NCI-H187 (cell line): ENCODE measurements around the gene ERF.

Source experiments
- DNase-seq, 2 experiments: peaks; one replicate each; lab custom pipeline; 2025; lab: John Stamatoyannopoulos, UW

Gene ERF

GRCh38 chr19:42254089-42254849, 659 bp downstream of the ERF start:
- no peak for DNase-seq

- DNase-seq = no peak
Observed at GRCh38 chr19:42253245-42254088, 1.5 kb downstream of the ERF start.

GRCh38 chr19:42252365-42253244, 2.3 kb downstream of the ERF start:
- DNase-seq = no peak

- no peak for DNase-seq
Observed at GRCh38 chr19:42251572-42252358, 3.2 kb downstream of the ERF start.

GRCh38 chr19:42250666-42251531, 4.0 kb downstream of the ERF start:
- no peak for DNase-seq

GRCh38 chr19:42250183-42250665, 4.7 kb downstream of the ERF start:
- DNase-seq = no peak

GRCh38 chr19:42249769-42250168, 5.2 kb downstream of the ERF start:
- DNase-seq = no peak

- DNase-seq = no peak
Observed at GRCh38 chr19:42249149-42249750, 5.7 kb downstream of the ERF start.

- DNase-seq = no peak
Observed at GRCh38 chr19:42248270-42249148, 6.4 kb downstream of the ERF start.

- DNase-seq = no peak
Observed at GRCh38 chr19:42247640-42248199, 7.2 kb downstream of the ERF start.

GRCh38 chr19:42246922-42247639, 7.8 kb downstream of the ERF start:
- DNase-seq = no peak

GRCh38 chr19:42246143-42246921, 8.6 kb downstream of the ERF start:
- DNase-seq = no peak

GRCh38 chr19:42245231-42245630, 9.7 kb downstream of the ERF start:
- no peak for DNase-seq

- DNase-seq = peak; percentile 88 to 90
Observed at GRCh38 chr19:42244347-42245220, 10.3 kb downstream of the ERF start.

GRCh38 chr19:42242512-42243409, 12.2 kb downstream of the ERF start, which contains the start of gene GSK3A:
TSS of gene GSK3A (minus strand) at chr19:42242602. CDS start at chr19:42242465, 137 bp downstream.
- DNase-seq = peak; percentile 100
